Measurements from ENCODE around the gene HOXA6.

HOXA6 gene

GRCh38 chr7:27095897-27096767 lies 51.4 kb downstream of the HOXA6 start, which contains the start of gene HOXA1:
HOXA1 (minus strand) TSS chr7:27096000; CDS start chr7:27095912, 88 bp downstream.
- peak; percentile 76 for DNase-seq

Measured in activated naive CD4-positive, alpha-beta T cell treated with Interleukin-2 at 50 U/mL for 16 hours (primary cell).